Measurements from ENCODE around the gene LDHAL6B. TPM values are rescaled to one million over a fixed set of nuclear protein-coding genes. Genes with fewer than 3 reads are reported as not detected.

The LDHAL6B gene
- total RNA-seq, 2 donors from 2014 or later, result not detected

DNA sequence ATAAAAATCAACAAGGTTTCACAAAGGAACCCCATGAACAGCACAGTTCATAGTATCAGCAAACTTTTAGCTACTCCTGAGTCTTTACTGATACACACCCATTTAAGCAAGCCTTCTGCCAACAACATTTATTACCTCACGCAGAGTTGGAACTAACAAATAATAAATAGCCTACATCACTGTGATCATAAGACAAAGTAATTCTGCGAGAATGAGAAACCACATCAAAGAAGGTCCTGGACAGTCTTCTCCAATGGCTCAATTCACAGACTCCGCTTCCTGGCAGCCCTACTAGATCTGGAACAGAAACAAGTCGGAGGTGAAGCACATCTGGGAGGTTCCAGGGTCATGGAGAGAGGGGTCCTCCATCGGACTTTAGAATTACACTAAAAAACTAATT lies 37.0 kb downstream of the LDHAL6B start:
- intact Hi-C loops (cut with DNase I), result loop anchor here (10.0 kb wide), 1 partner anchor 251 kb away; no protein-coding TSS in a partner anchor

DNA sequence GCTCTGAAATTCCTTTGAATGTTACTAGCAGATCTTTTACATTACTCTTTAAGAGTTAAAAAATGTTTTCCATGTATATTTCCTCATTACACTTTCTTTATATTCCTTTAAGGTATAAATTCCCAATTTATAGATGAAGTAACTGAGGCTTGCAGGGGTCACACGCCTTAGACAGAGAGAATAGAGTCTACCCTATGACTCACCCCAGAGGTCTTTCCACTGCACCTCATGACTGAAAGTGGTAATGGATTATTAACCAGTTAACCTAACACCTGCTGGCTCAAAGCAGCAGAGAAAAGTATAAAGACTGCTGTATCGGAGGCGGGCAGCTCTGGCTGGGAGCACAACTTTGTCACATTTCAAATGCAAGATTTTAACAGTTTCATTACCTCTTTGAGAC lies 37.7 kb downstream of the LDHAL6B start:
- Histone ChIP-seq H3K9me3 (no peaks in the 10 kb centered on the region), H3K36me3 (replicated peaks in 1 of 2; ENCODE audit: insufficient read depth in 1 of 2, low read depth in 2 of 2) (no peaks in the 10 kb centered on the region), H3K27ac (no peak overlapping the region), H3K27me3 (no peaks in the 10 kb centered on the region), H3K4me1 (no peaks in the 10 kb centered on the region), H3K4me3 (no peak overlapping the region)
- 76 to 79% methylated on average over 3 of the region's 3 CpGs for WGBS, 2 donors
- ATAC-seq (no peak), DNase-seq (no peak)
- TF ChIP-seq POLR2A (IDR thresholded peaks at IDR 0.05) (no peak), CTCF (IDR thresholded peaks at IDR 0.05) (no peak)
- intact Hi-C loops (cut with DNase I), result loop anchor here (10.0 kb wide), 1 partner anchor 250 kb away; no protein-coding TSS in a partner anchor

More for the DNA sequence above, 37.0 kb downstream of the LDHAL6B start:
- no peak overlapping the region for H3K27ac ChIP-seq
- TF ChIP-seq CTCF (IDR thresholded peaks at IDR 0.05) (no peak), POLR2A (IDR thresholded peaks at IDR 0.05) (no peak)
- DNase-seq (no peak), ATAC-seq (no peak)
- H3K4me1 ChIP-seq, result no peaks in the 10 kb centered on the region
- no peaks in the 10 kb centered on the region for H3K36me3 ChIP-seq (replicated peaks in 1 of 2; ENCODE audit: insufficient read depth in 1 of 2, low read depth in 2 of 2)
- no peaks in the 10 kb centered on the region for H3K27me3 ChIP-seq
- 84 to 90% methylated on average over 5 of the region's 5 CpGs for WGBS, 2 donors
- H3K9me3 ChIP-seq, result no peaks in the 10 kb centered on the region
- H3K4me3 ChIP-seq, result no peak overlapping the region

- Histone ChIP-seq H3K4me1 (no peaks in the 10 kb centered on the region), H3K9me3 (no peaks in the 10 kb centered on the region), H3K36me3 (replicated peaks in 1 of 2; ENCODE audit: insufficient read depth in 1 of 2, low read depth in 2 of 2) (no peaks in the 10 kb centered on the region), H3K27ac (no peak overlapping the region), H3K4me3 (no peak overlapping the region), H3K27me3 (no peaks in the 10 kb centered on the region)
- DNase-seq (no peak), ATAC-seq (no peak)
- intact Hi-C loops (cut with DNase I), result loop anchor here (10.0 kb wide), 1 partner anchor 249 kb away; no protein-coding TSS in a partner anchor
- TF ChIP-seq CTCF (IDR thresholded peaks at IDR 0.05), result no peak
- TF ChIP-seq POLR2A (IDR thresholded peaks at IDR 0.05), result no peak
- WGBS, 2 donors, result 65% methylated on average over 2 of the region's 2 CpGs
Observed at GRCh38 chr15:59245559-59245958, 38.9 kb downstream of the LDHAL6B start.

DNA sequence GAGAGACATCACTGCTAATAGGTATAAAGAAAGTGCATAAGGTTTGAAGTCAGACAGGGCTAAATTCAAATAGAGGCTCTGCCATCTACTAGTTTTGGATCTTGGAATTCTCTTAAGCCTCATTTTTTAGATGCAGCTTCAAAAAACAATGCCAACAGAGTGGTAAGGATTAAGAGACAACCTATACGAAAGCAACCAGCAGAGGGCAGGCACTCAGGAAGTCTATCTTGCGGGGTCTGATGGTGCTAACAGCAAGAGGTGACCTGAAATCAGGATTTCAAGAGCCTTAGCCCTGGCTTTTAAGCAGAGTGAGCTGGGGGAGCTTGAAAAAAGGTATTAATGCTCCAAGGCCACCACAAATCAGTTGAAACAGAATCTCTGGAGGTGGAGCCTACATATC lies 40.7 kb downstream of the LDHAL6B start:
- DNase-seq (peak; percentile 52 to 68 (median 63)), ATAC-seq (peak; percentile 64)
- 8 to 21% methylated on average over 2 of the region's 2 CpGs for WGBS, 2 donors
- Histone ChIP-seq H3K27ac (no peak overlapping the region), H3K27me3 (no peaks in the 10 kb centered on the region), H3K9me3 (no peaks in the 10 kb centered on the region), H3K4me3 (no peak overlapping the region), H3K36me3 (replicated peaks in 1 of 2; ENCODE audit: insufficient read depth in 1 of 2, low read depth in 2 of 2) (no peaks in the 10 kb centered on the region), H3K4me1 (no peaks in the 10 kb centered on the region)
- TF ChIP-seq POLR2A (IDR thresholded peaks at IDR 0.05) (no peak), CTCF (IDR thresholded peaks at IDR 0.05) (peak; percentile 5 to 59 (median 51))
- intact Hi-C loops (cut with DNase I), result loop anchor here (10.0 kb wide), 1 partner anchor 247 kb away; no protein-coding TSS in a partner anchor

GRCh38 chr15:59249816-59250215 lies 43.2 kb downstream of the LDHAL6B start:
- Histone ChIP-seq H3K27ac (no peak overlapping the region), H3K4me3 (no peak overlapping the region), H3K36me3 (replicated peaks in 1 of 2; ENCODE audit: insufficient read depth in 1 of 2, low read depth in 2 of 2) (no peaks in the 10 kb centered on the region), H3K4me1 (no peaks in the 10 kb centered on the region), H3K27me3 (no peaks in the 10 kb centered on the region), H3K9me3 (no peaks in the 10 kb centered on the region)
- intact Hi-C loops (cut with DNase I), result loop anchor here (10.0 kb wide), 1 partner anchor 245 kb away; no protein-coding TSS in a partner anchor
- DNase-seq, result no peak
- WGBS, 2 donors, result 69 to 84% methylated on average over 4 to 5 of the region's 5 CpGs
- TF ChIP-seq POLR2A (IDR thresholded peaks at IDR 0.05), result no peak
- no peak for TF ChIP-seq CTCF (IDR thresholded peaks at IDR 0.05)
- no peak for ATAC-seq

Data from body of pancreas (tissue), 4 donors.